Gastroesophageal sphincter (tissue), 4 donors: ENCODE data around the gene AZIN2. TPM values are rescaled to one million over a fixed set of nuclear protein-coding genes. Genes with fewer than 3 reads are reported as not detected.

Source experiments
- ATAC-seq: fragments of 150-250 bp; one replicate; pipeline ENCODE4 v1.9.1; 2016; ENCODE audit warnings: mild to moderate bottlenecking, moderate library complexity
- H3K27ac ChIP-seq, 4 donors: fragments of 200-600 bp; sonication (generic) in 3 of 4; 1 replicate in 3 of 4; 2 replicates in 1 of 4; pipeline ENCODE4 v1.5.1; 2016 to 2019
- H3K27me3 ChIP-seq: fragments of 200-600 bp; sonication (generic); one replicate; pipeline ENCODE4 v1.5.1; 2019
- H3K36me3 ChIP-seq, 2 donors: fragments of 200-600 bp; sonication (generic); one replicate each; pipeline ENCODE4 v1.5.1; 2019; ENCODE audit warnings: control low read depth in 1 of 2
- H3K4me1 ChIP-seq, 3 donors: fragments of 200-600 bp; sonication (generic); 1 replicate in 2 of 3; 2 replicates in 1 of 3; pipeline ENCODE4 v1.5.1; 2016 to 2019; ENCODE audit warnings: control low read depth in 2 of 3
- H3K4me3 ChIP-seq, 2 donors: fragments of 200-600 bp; sonication (generic); one replicate each; pipeline ENCODE4 v1.5.1; 2019; ENCODE audit warnings: mild to moderate bottlenecking in 1 of 2, moderate library complexity in 1 of 2
- H3K9me3 ChIP-seq, 3 donors: fragments of 200-600 bp; sonication (generic); one replicate each; pipeline ENCODE4 v1.5.1; 2017 to 2019; ENCODE audit warnings: control low read depth in 2 of 3
- EP300 ChIP-seq: sonication (generic); formaldehyde crosslinking; IDR thresholded peaks from one replicate; pipeline ENCODE4 v1.6.1; 2017; ENCODE audit warnings: antibody characterized with exemption, mild to moderate bottlenecking
- POLR2A ChIP-seq, 2 donors: fragments of 450-650 bp; IDR thresholded peaks; one replicate each; pipeline ENCODE4 v1.6.1; 2017; ENCODE audit warnings: antibody characterized with exemption in 2 of 2, mild to moderate bottlenecking in 2 of 2, moderate library complexity in 1 of 2
- POLR2AphosphoS5 ChIP-seq: sonication (generic); formaldehyde crosslinking; IDR thresholded peaks from one replicate; pipeline ENCODE4 v1.6.1; 2017; ENCODE audit warnings: antibody characterized with exemption
- WGBS, 2 donors: methylation state at CpG; one replicate each; pipeline ENCODE4 v1.1.5; 2018; ENCODE audit warnings: low coverage in 1 of 2; 5-methylcytosine and 5-hydroxymethylcytosine counted together
- total RNA-seq, 4 donors: library from RNA; depleted of rRNA; stranded (reverse); fragments of >200 nt; gene quantifications; one replicate each; pipeline ENCODE4 v1.1.0, GENCODE V29; 2016
- TF ChIP-seq, protein P1 (sequence below), 4 experiments: fragments of 200-600 bp in 2 of 4; fragments of 450-650 bp in 2 of 4; sonication (generic) in 1 of 4; IDR thresholded peaks; one replicate each; pipeline ENCODE4 v1.5.1; 2017 to 2019; ENCODE audit warnings: antibody characterized with exemption in 4 of 4, mild to moderate bottlenecking in 2 of 4, moderate library complexity in 2 of 4

AZIN2 gene
- total RNA-seq, 4 donors from 2014 or later = 0.31 to 6.4 (median 2.8) TPM

DNA sequence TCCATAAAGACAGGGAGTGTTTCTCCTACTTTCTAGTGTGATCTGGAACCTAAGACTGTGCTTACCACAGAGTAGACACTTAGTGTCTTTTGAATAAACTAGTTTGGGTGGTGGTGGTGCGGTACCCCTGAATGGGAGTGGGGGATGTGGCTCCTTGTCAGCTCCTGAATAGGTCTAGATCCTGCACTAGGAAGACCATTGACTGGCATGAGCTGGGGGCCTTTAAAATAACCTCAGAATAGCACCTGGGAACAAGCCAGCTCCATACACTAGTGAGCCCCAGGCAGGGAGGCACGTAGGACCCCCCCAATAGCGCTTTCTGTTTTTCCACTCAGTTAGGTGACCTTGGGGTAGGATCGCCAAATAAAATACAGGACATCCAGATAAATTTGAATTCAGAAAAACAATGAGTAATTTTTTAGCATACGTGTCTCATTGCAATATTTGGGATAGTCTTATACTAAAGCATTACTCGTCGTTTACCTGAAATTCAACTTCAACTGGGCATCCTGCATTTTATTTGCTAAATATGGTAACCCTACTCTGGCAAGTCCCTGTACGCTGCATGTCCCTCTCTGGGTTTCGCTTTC is 45.6 kb downstream of the AZIN2 start:
- no peaks in the 10 kb centered on the region for H3K36me3 ChIP-seq
- TF ChIP-seq EP300 (no peak), POLR2AphosphoS5 (no peak), POLR2A (IDR thresholded peaks at IDR 0.05) (no peak)
- TF ChIP-seq, protein P1, sequence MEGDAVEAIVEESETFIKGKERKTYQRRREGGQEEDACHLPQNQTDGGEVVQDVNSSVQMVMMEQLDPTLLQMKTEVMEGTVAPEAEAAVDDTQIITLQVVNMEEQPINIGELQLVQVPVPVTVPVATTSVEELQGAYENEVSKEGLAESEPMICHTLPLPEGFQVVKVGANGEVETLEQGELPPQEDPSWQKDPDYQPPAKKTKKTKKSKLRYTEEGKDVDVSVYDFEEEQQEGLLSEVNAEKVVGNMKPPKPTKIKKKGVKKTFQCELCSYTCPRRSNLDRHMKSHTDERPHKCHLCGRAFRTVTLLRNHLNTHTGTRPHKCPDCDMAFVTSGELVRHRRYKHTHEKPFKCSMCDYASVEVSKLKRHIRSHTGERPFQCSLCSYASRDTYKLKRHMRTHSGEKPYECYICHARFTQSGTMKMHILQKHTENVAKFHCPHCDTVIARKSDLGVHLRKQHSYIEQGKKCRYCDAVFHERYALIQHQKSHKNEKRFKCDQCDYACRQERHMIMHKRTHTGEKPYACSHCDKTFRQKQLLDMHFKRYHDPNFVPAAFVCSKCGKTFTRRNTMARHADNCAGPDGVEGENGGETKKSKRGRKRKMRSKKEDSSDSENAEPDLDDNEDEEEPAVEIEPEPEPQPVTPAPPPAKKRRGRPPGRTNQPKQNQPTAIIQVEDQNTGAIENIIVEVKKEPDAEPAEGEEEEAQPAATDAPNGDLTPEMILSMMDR (IDR thresholded peaks at IDR 0.05) = no peak
- no peaks in the 10 kb centered on the region for H3K27me3 ChIP-seq
- 27 to 31% methylated on average over 7 to 9 of the region's 9 CpGs for WGBS, 2 donors
- peak overlapping the region; percentile 81 to 86 (median 84) for H3K27ac ChIP-seq
- no peak for ATAC-seq
- no peaks in the 10 kb centered on the region for H3K9me3 ChIP-seq
- peak overlapping the region; percentile 59 to 98 for H3K4me3 ChIP-seq
- H3K4me1 ChIP-seq = peaks cover 0 to 26% (median 4%) of the 10 kb centered on the region in 3 donors

DNA sequence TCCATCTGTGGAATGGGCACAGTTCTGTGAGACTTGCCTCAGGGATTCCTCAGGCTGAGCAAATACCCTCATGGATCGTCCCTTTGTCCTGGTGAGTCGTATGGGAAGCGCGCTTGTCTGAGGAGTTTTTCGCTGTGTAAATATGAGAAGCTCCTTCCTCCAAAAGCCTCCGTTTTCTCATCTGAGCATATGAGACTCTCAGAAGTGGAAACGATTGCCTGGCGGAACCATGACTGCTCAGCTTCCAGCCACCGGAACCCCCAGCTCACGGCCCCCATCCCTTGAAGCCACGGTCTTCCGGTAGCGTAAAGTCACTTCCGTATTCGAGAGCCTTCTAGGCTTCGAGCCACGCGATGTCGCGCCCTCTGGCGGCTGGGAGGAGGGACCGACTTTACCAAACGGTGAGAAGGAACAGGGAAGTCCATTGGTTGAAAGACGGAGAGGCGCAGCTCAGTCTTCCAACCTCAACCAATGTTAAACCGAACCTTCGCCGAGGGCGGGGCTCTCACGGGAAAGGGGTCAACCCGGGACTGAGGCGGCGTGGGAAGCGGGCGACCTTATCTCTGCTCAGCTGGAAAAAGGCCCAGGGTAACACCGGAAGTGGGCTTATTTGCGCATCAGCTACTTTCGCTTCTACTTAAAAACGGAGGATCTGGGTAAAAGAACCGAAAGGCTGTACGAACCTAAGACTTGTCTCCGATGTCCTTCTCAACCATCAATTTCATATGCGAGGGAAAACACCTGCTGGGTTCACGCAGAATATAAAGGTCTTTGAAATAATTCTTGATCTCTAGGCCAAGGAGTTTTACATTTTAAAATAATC is 46.3 kb downstream of the AZIN2 start:
- TF ChIP-seq EP300 = no peak
- TF ChIP-seq POLR2AphosphoS5 = peak; percentile 89
- TF ChIP-seq, protein P1 (IDR thresholded peaks at IDR 0.05) = peak; percentile 68 to 91 (median 86)
- Histone ChIP-seq H3K4me3 (peak overlapping the region; percentile 59 to 98), H3K27ac (peak overlapping the region; percentile 81 to 86 (median 84)), H3K9me3 (no peaks in the 10 kb centered on the region), H3K36me3 (no peaks in the 10 kb centered on the region), H3K4me1 (peaks cover 0 to 26% (median 4%) of the 10 kb centered on the region in 3 donors), H3K27me3 (no peaks in the 10 kb centered on the region)
- WGBS, 2 donors = 3% methylated on average over 11 to 14 of the region's 44 CpGs
- peak; percentile 99 for ATAC-seq

DNA sequence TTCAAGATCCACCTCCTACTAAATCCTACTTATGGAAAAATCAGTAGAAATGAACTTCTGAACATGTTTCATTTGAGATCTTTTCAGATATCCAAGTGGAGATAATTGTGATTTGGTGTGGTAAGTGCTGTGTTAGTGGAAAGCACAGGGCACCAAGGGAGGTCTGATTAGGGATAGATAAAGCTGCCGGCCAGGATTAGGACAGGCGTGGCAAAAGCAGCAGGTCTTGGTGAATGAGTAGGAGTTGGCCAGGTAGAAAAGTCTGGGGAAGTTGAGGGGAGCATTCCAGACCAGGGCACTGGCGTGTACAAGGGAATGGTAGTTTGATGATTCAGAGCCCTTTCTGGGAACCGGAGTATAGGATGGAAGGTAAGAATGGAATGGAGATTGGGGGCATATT is 47.8 kb downstream of the AZIN2 start:
- H3K9me3 ChIP-seq = no peaks in the 10 kb centered on the region
- no peak overlapping the region for H3K4me3 ChIP-seq
- ATAC-seq = no peak
- H3K36me3 ChIP-seq = peaks cover 0 to 8% of the 10 kb centered on the region in 2 donors
- H3K4me1 ChIP-seq = peaks cover 0 to 26% (median 4%) of the 10 kb centered on the region in 3 donors
- no peak overlapping the region for H3K27ac ChIP-seq
- TF ChIP-seq, protein P1 (IDR thresholded peaks at IDR 0.05) = no peak
- no peak for TF ChIP-seq POLR2AphosphoS5
- TF ChIP-seq EP300 = no peak
- TF ChIP-seq POLR2A (IDR thresholded peaks at IDR 0.05) = no peak
- H3K27me3 ChIP-seq = no peaks in the 10 kb centered on the region
- WGBS, 2 donors = 88 to 100% methylated on average over 2 to 4 of the region's 4 CpGs

DNA sequence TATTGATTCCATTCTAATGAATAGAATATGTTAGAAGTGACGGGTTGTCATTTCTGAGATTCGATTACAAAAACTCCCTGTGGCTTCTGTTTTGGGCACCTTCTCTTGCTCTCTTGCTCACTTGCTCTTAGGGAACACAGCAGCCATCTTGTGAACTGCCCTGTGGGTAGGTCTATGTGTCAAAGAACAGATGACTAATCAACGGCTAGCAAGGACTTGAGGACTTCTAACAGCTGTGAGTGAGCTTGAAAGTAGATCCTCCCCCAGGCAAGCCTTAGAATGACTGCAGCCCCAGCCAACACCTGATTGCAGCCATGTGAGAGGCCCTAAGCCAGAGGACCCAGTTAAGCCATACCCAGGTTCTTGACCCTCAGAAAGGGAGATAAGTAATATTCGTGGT is 49.3 kb downstream of the AZIN2 start:
- Histone ChIP-seq H3K4me1 (peaks cover 0 to 26% (median 4%) of the 10 kb centered on the region in 3 donors), H3K36me3 (peaks cover 0 to 8% of the 10 kb centered on the region in 2 donors), H3K9me3 (no peaks in the 10 kb centered on the region), H3K27ac (no peak overlapping the region), H3K4me3 (no peak overlapping the region), H3K27me3 (no peaks in the 10 kb centered on the region)
- ATAC-seq = no peak
- 65 to 85% methylated on average over 3 to 4 of the region's 4 CpGs for WGBS, 2 donors
- TF ChIP-seq POLR2AphosphoS5 (no peak), EP300 (no peak), POLR2A (IDR thresholded peaks at IDR 0.05) (no peak)
- TF ChIP-seq, protein P1 (IDR thresholded peaks at IDR 0.05) = no peak
